ENCODE measurements around the gene MEF2C. TPM values are rescaled to one million over a fixed set of nuclear protein-coding genes. Genes with fewer than 3 reads are reported as not detected.

The MEF2C gene
- total RNA-seq, 2 experiments from 2014 or later = 0.60 to 0.87 TPM

- peak overlapping the region; percentile 43 for H3K4me3 ChIP-seq (ENCODE audit: low read length)
- ChIA-PET POLR2A (no interaction called here), CTCF (no interaction called here)
- no peak overlapping the region for H3K27ac ChIP-seq (ENCODE audit: low read depth in 1 of 2, low read length in 2 of 2)
- Mint-ChIP-seq H3K27ac (no peak overlapping the region), H3K4me1 (ENCODE audit: low read depth) (peaks cover 27% of the 10 kb centered on the region), H3K9me3 (no peaks in the 10 kb centered on the region), H3K27me3 (peaks cover 78% of the 10 kb centered on the region), H3K4me3 (peak overlapping the region; percentile 84), H3K36me3 (ENCODE audit: low read depth) (no peaks in the 10 kb centered on the region)
- peaks cover 0 to 6% of the 10 kb centered on the region in 2 experiments for H3K9me3 ChIP-seq (ENCODE audit: control insufficient read depth in 1 of 2, insufficient read depth in 1 of 2, low read length in 2 of 2)
- H3K36me3 ChIP-seq (ENCODE audit: insufficient read depth, low read length) = no peaks in the 10 kb centered on the region
- peaks cover 18 to 33% of the 10 kb centered on the region in 2 experiments for H3K27me3 ChIP-seq (ENCODE audit: control insufficient read depth in 1 of 2, insufficient read depth in 2 of 2, low read length in 2 of 2)
- peaks cover 9% of the 10 kb centered on the region for H3K4me1 ChIP-seq (ENCODE audit: insufficient read depth, low read length)
- ATAC-seq (ENCODE audit: poor library complexity) (no peak), DNase-seq (no peak)
- no peak for TF ChIP-seq CTCF (IDR thresholded peaks at IDR 0.05)
- intact Hi-C loops (cut with DNase I, micrococcal nuclease) = no loop called here
These were observed 527 bp downstream of the MEF2C start for GRCh38 chr5:88882276-88883038.

- Mint-ChIP-seq H3K27ac (no peak overlapping the region), H3K27me3 (peaks cover 69% of the 10 kb centered on the region), H3K9me3 (no peaks in the 10 kb centered on the region), H3K4me3 (no peak overlapping the region), H3K4me1 (ENCODE audit: low read depth) (peaks cover 27% of the 10 kb centered on the region), H3K36me3 (ENCODE audit: low read depth) (no peaks in the 10 kb centered on the region)
- intact Hi-C loops (cut with DNase I, micrococcal nuclease) = no loop called here
- POLR2A ChIA-PET = no interaction called here
- ATAC-seq (ENCODE audit: poor library complexity) (no peak), DNase-seq (no peak)
- no peak for TF ChIP-seq CTCF (IDR thresholded peaks at IDR 0.05)
- Histone ChIP-seq H3K27me3 (ENCODE audit: control insufficient read depth in 1 of 2, insufficient read depth in 2 of 2, low read length in 2 of 2) (peaks cover 18 to 32% of the 10 kb centered on the region in 2 experiments), H3K9me3 (ENCODE audit: control insufficient read depth in 1 of 2, insufficient read depth in 1 of 2, low read length in 2 of 2) (peaks cover 0 to 6% of the 10 kb centered on the region in 2 experiments), H3K4me3 (ENCODE audit: low read length) (peak overlapping the region; percentile 43), H3K27ac (ENCODE audit: low read depth in 1 of 2, low read length in 2 of 2) (no peak overlapping the region), H3K36me3 (ENCODE audit: insufficient read depth, low read length) (no peaks in the 10 kb centered on the region), H3K4me1 (ENCODE audit: insufficient read depth, low read length) (peaks cover 9% of the 10 kb centered on the region)
- CTCF ChIA-PET = no interaction called here
These were observed 1.4 kb downstream of the MEF2C start for GRCh38 chr5:88881571-88881971.

GRCh38 chr5:88880201-88880600, 2.8 kb downstream of the MEF2C start:
- Mint-ChIP-seq H3K27me3 (peaks cover 59% of the 10 kb centered on the region), H3K27ac (no peak overlapping the region), H3K36me3 (ENCODE audit: low read depth) (no peaks in the 10 kb centered on the region), H3K9me3 (no peaks in the 10 kb centered on the region), H3K4me3 (no peak overlapping the region), H3K4me1 (ENCODE audit: low read depth) (peaks cover 27% of the 10 kb centered on the region)
- POLR2A ChIA-PET = no interaction called here
- peaks cover 18 to 27% of the 10 kb centered on the region in 2 experiments for H3K27me3 ChIP-seq (ENCODE audit: control insufficient read depth in 1 of 2, insufficient read depth in 2 of 2, low read length in 2 of 2)
- H3K27ac ChIP-seq (ENCODE audit: low read depth in 1 of 2, low read length in 2 of 2) = no peak overlapping the region
- TF ChIP-seq CTCF (IDR thresholded peaks at IDR 0.05) = no peak
- no peaks in the 10 kb centered on the region for H3K36me3 ChIP-seq (ENCODE audit: insufficient read depth, low read length)
- CTCF ChIA-PET = no interaction called here
- peaks cover 9% of the 10 kb centered on the region for H3K4me1 ChIP-seq (ENCODE audit: insufficient read depth, low read length)
- H3K4me3 ChIP-seq (ENCODE audit: low read length) = no peak overlapping the region
- peaks cover 0 to 6% of the 10 kb centered on the region in 2 experiments for H3K9me3 ChIP-seq (ENCODE audit: control insufficient read depth in 1 of 2, insufficient read depth in 1 of 2, low read length in 2 of 2)
- intact Hi-C loops (cut with DNase I, micrococcal nuclease) = no loop called here
- ATAC-seq (ENCODE audit: poor library complexity) = no peak
- no peak for DNase-seq
